Mesenchymal stem cell (in vitro differentiated cells and primary cell): ENCODE data around the gene CDK5RAP2.
A peak's percentile ranks its signal among the peaks of the same experiment; 100 is the strongest.
"Not testable (repeated sequence)": the region's sequence is repeated elsewhere in the genome, so short reads cannot be mapped to it uniquely, and the experiment has no call there.

Source experiments
- DNase-seq: peaks from one replicate; pipeline ENCODE4 v3.0.0-alpha.2; 2013
- H2AFZ ChIP-seq: one replicate; pipeline ENCODE4 v1.6.1; 2013; ENCODE audit warnings: low read depth, mild to moderate bottlenecking, control low read depth, inconsistent platforms, low read length, moderate library complexity
- H2AK5ac ChIP-seq: 2 replicates; pipeline ENCODE4 v1.6.1; 2013; ENCODE audit warnings: low read length, moderate library complexity, mild to moderate bottlenecking, inconsistent platforms; ENCODE audit not compliant: severe bottlenecking
- H2BK120ac ChIP-seq: one replicate; pipeline ENCODE4 v1.6.1; 2013; ENCODE audit warnings: low read depth, mild to moderate bottlenecking, inconsistent platforms, low read length, moderate library complexity
- H2BK12ac ChIP-seq, 2 experiments: one replicate each; pipeline ENCODE4 v1.6.1; 2013; ENCODE audit warnings: inconsistent platforms in 2 of 2, low read length in 2 of 2, mild to moderate bottlenecking in 2 of 2, moderate library complexity in 2 of 2, control low read depth in 1 of 2
- H2BK15ac ChIP-seq: one replicate; pipeline ENCODE4 v1.6.1; 2013; ENCODE audit warnings: mild to moderate bottlenecking, low read depth, inconsistent platforms; ENCODE audit not compliant: poor library complexity, severe bottlenecking
- H2BK5ac ChIP-seq: 2 replicates; pipeline ENCODE4 v1.6.1; 2013; ENCODE audit warnings: low read depth, mild to moderate bottlenecking, low read length, control low read depth, inconsistent platforms; ENCODE audit not compliant: poor library complexity, severe bottlenecking
- H3K14ac ChIP-seq, 2 experiments: one replicate each; pipeline ENCODE4 v1.6.1; 2013; ENCODE audit warnings: inconsistent platforms in 2 of 2, low read length in 2 of 2, control low read depth in 1 of 2, mild to moderate bottlenecking in 1 of 2, moderate library complexity in 1 of 2
- H3K18ac ChIP-seq, 2 experiments: one replicate each; pipeline ENCODE4 v1.6.1; 2013; ENCODE audit warnings: inconsistent platforms in 2 of 2, low read length in 2 of 2, control low read depth in 1 of 2, low read depth in 1 of 2, mild to moderate bottlenecking in 1 of 2
- H3K23ac ChIP-seq, 2 experiments: one replicate each; pipeline ENCODE4 v1.6.1; 2013; ENCODE audit warnings: inconsistent platforms in 2 of 2, low read length in 2 of 2, mild to moderate bottlenecking in 2 of 2, moderate library complexity in 2 of 2, control low read depth in 1 of 2
- H3K27ac ChIP-seq: 2 replicates; pipeline ENCODE4 v1.5.1; 2013; ENCODE audit warnings: mild to moderate bottlenecking, moderate library complexity, low read length, control low read depth, inconsistent platforms; ENCODE audit not compliant: poor library complexity, severe bottlenecking
- H3K27me3 ChIP-seq, 2 experiments: 2 replicates each; pipeline versions ENCODE4 v1.6.1 to v1.7.0; 2013; ENCODE audit warnings: low read length in 2 of 2, mild to moderate bottlenecking in 2 of 2, moderate library complexity in 2 of 2, control low read depth in 1 of 2, inconsistent platforms in 1 of 2; ENCODE audit not compliant: control insufficient read depth in 1 of 2, insufficient read depth in 1 of 2
- H3K36me3 ChIP-seq, 2 experiments: 2 replicates each; pipeline versions ENCODE4 v1.6.1 to v1.7.0; 2013; ENCODE audit warnings: low read length in 2 of 2, control low read depth in 1 of 2, inconsistent platforms in 1 of 2, low read depth in 1 of 2, mild to moderate bottlenecking in 1 of 2; ENCODE audit not compliant: insufficient read depth in 2 of 2, control insufficient read depth in 1 of 2
- H3K4ac ChIP-seq, 2 experiments: one replicate each; pipeline ENCODE4 v1.6.1; 2013; ENCODE audit warnings: inconsistent platforms in 2 of 2, low read length in 2 of 2, mild to moderate bottlenecking in 2 of 2, moderate library complexity in 2 of 2, control low read depth in 1 of 2, low read depth in 1 of 2
- H3K4me1 ChIP-seq: 2 replicates; pipeline ENCODE4 v1.6.1; 2013; ENCODE audit warnings: low read depth, low read length, control low read depth; ENCODE audit not compliant: control insufficient read depth, insufficient read depth
- H3K4me2 ChIP-seq: 2 replicates; pipeline ENCODE4 v1.6.1; 2013; ENCODE audit warnings: low read length, mild to moderate bottlenecking, inconsistent platforms; ENCODE audit not compliant: poor library complexity, severe bottlenecking
- H3K4me3 ChIP-seq, 2 experiments: 2 replicates each; pipeline versions ENCODE4 v1.5.1 to v1.7.0; 2013; ENCODE audit warnings: low read length in 2 of 2, mild to moderate bottlenecking in 2 of 2, control low read depth in 1 of 2, low read depth in 1 of 2; ENCODE audit not compliant: insufficient read depth in 1 of 2
- H3K79me1 ChIP-seq: replicated peaks from 2 replicates; pipeline ENCODE4 v1.6.1; 2013; ENCODE audit warnings: mild to moderate bottlenecking, control low read depth, low read length, inconsistent platforms; ENCODE audit not compliant: poor library complexity, severe bottlenecking
- H3K9ac ChIP-seq: 2 replicates; pipeline ENCODE4 v1.7.0; 2013; ENCODE audit warnings: mild to moderate bottlenecking, low read length, moderate library complexity
- H3K9me3 ChIP-seq: 2 replicates; pipeline ENCODE4 v1.7.0; 2013; ENCODE audit warnings: mild to moderate bottlenecking, low read length; ENCODE audit not compliant: control insufficient read depth
- H4K8ac ChIP-seq: one replicate; pipeline ENCODE4 v1.6.1; 2013; ENCODE audit warnings: inconsistent platforms, mild to moderate bottlenecking, low read length, moderate library complexity
- H4K91ac ChIP-seq: one replicate; pipeline ENCODE4 v1.6.1; 2013; ENCODE audit warnings: mild to moderate bottlenecking, low read length, inconsistent platforms
- WGBS: methylation state at CpG from one replicate; pipeline ENCODE4 v1.1.7; 2013; ENCODE audit warnings: mixed read lengths; 5-methylcytosine and 5-hydroxymethylcytosine counted together

The CDK5RAP2 gene

DNA sequence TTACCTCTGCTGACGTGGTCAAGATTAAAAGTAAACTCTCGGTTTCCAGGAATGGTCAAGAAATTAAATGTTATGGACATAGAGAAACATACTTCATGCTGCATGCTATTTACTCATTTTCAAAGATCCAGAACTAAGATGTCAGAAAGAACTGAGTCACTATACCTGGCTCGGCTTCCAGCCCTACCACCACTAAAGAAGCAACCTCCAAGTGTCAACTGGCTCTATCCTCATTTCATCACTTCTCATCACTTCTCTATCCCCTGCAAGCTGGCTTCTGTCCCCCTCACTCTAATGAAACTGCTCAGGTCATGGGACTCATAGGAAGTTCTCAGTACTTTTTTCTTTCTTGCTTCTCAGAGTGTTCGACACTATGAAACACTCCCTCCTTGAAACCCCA lies 116.2 kb downstream of the CDK5RAP2 start:
- Histone ChIP-seq H3K23ac (no peak overlapping the region), H2AFZ (no peak overlapping the region), H3K9ac (no peak overlapping the region), H3K14ac (no peak overlapping the region), H2BK120ac (no peak overlapping the region), H3K4me2 (no peak overlapping the region), H3K27ac (no peak overlapping the region), H3K4me1 (no peaks in the 10 kb centered on the region), H3K4me3 (no peak overlapping the region), H3K9me3 (no peaks in the 10 kb centered on the region), H2BK5ac (no peak overlapping the region), H4K8ac (no peak overlapping the region), H2BK12ac (no peak overlapping the region), H2BK15ac (no peak overlapping the region), H2AK5ac (no peak overlapping the region), H3K79me1 (peaks cover 11% of the 10 kb centered on the region), H3K4ac (no peak overlapping the region), H3K27me3 (no peaks in the 10 kb centered on the region), H3K18ac (no peak overlapping the region), H4K91ac (no peak overlapping the region), H3K36me3 (peaks cover 0 to 19% of the 10 kb centered on the region in 2 experiments)
- no peak for DNase-seq
- 100% methylated on average over 4 of the region's 4 CpGs for WGBS

DNA sequence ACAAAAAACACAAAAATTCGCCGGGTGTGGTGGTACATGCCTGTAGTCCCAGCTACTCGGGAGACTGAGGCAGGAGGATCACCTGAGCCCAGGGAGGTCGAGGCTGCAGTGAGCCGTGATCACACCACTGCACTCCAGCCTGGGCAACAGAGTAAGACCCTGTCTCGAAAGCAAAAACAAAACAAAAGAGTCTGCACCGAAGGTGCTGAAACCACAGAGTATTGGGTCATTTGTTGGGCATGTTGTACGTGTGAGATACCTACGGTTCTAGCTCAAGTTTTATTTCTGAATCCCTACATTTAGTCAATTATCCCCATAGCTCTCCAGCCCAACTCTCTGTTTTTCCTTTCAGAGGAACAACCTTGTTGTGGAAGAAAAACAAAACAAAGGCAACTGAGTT lies 118.3 kb downstream of the CDK5RAP2 start:
- not testable (repeated sequence) for H3K18ac ChIP-seq, H3K4me2 ChIP-seq, H3K14ac ChIP-seq, H2BK15ac ChIP-seq, H2BK12ac ChIP-seq, H2AK5ac ChIP-seq, H3K27me3 ChIP-seq, H4K8ac ChIP-seq, H3K9ac ChIP-seq, H2AFZ ChIP-seq, DNase-seq, H2BK5ac ChIP-seq, H2BK120ac ChIP-seq, H4K91ac ChIP-seq, H3K79me1 ChIP-seq, H3K23ac ChIP-seq, H3K27ac ChIP-seq, H3K4me3 ChIP-seq, H3K4me1 ChIP-seq, H3K4ac ChIP-seq, H3K9me3 ChIP-seq
- H3K36me3 ChIP-seq = peaks cover 3 to 26% of the 10 kb centered on the region in 2 experiments
- 98% methylated on average over 9 of the region's 9 CpGs for WGBS

DNA sequence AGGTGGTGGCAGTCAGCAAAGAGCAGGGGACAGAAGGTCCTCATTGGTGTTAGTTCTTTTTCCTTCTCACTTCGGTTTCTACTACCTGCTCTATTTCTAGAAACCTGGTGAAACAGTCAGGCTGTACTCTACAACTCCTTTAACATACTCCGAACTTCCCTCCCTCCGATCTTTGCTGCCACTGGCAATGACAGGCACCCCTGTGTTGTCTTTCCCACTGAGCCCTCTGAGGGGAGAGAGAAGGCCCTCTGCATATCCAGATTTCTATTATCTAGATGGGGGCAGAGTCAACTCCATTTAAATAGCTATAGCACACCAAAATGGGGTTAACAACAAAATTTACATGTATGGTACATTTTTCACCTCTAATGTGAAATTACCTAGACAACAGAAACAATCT lies 123.7 kb downstream of the CDK5RAP2 start:
- Histone ChIP-seq H2BK15ac (no peak overlapping the region), H3K27me3 (no peaks in the 10 kb centered on the region), H2BK120ac (no peak overlapping the region), H3K36me3 (peaks cover 16 to 59% of the 10 kb centered on the region in 2 experiments), H2BK12ac (no peak overlapping the region), H3K14ac (no peak overlapping the region), H2AFZ (no peak overlapping the region), H3K27ac (no peak overlapping the region), H3K79me1 (peaks cover 3% of the 10 kb centered on the region), H3K18ac (no peak overlapping the region), H3K4ac (no peak overlapping the region), H3K4me2 (no peak overlapping the region), H3K9ac (no peak overlapping the region), H4K8ac (no peak overlapping the region), H3K4me1 (no peaks in the 10 kb centered on the region), H2AK5ac (no peak overlapping the region), H2BK5ac (no peak overlapping the region), H3K23ac (no peak overlapping the region), H3K4me3 (no peak overlapping the region), H3K9me3 (no peaks in the 10 kb centered on the region), H4K91ac (no peak overlapping the region)
- no peak for DNase-seq
- WGBS = 79% methylated on average over 3 of the region's 3 CpGs

GRCh38 chr9:120454467-120454866 lies 125.5 kb downstream of the CDK5RAP2 start:
- Histone ChIP-seq H2BK12ac (no peak overlapping the region), H3K9ac (no peak overlapping the region), H3K36me3 (peaks cover 16 to 64% of the 10 kb centered on the region in 2 experiments), H4K91ac (no peak overlapping the region), H2AFZ (no peak overlapping the region), H3K9me3 (no peaks in the 10 kb centered on the region), H3K4me3 (no peak overlapping the region), H3K27me3 (no peaks in the 10 kb centered on the region), H3K4ac (no peak overlapping the region), H2AK5ac (no peak overlapping the region), H3K23ac (no peak overlapping the region), H3K14ac (no peak overlapping the region), H2BK15ac (no peak overlapping the region), H3K27ac (no peak overlapping the region), H4K8ac (no peak overlapping the region), H2BK5ac (no peak overlapping the region), H3K79me1 (peaks cover 8% of the 10 kb centered on the region), H3K4me1 (no peaks in the 10 kb centered on the region), H2BK120ac (no peak overlapping the region), H3K18ac (no peak overlapping the region), H3K4me2 (no peak overlapping the region)
- DNase-seq = peak; percentile 56
- 88% methylated on average over 2 of the region's 3 CpGs for whole genome bisulfite sequencing
